Hippocampal formation (tissue), 2 donors: Measurements from ENCODE around the gene COPB2.
"Not testable (repeated sequence)": the region's sequence is repeated elsewhere in the genome, so short reads cannot be mapped to it uniquely, and the experiment has no call there.

Experiments used
- DNase-seq, 2 donors: peaks; one replicate each; lab custom pipeline; 2025; lab: John Stamatoyannopoulos, UW

Gene COPB2

GRCh38 chr3:139378587-139379241 is 10.7 kb downstream of the COPB2 start:
- no peak for DNase-seq

DNA sequence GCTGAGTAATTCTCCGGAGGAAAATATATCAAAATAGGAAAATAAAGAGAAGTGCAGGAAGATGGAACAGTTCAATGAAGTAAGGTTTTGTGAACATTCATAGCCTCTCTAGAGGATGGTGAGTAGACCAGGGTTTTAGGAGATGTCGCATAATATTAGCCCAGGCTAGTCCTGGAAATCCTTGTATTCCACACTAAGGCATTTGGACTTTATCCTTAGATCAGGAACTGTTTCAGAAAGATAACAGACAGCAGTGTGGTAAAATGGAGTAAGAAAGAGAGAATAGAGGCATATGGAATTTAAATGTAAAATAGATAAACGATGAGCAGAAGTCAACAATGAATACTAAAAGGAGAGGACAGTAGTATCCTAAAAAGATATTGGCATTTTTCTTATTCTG is 12.1 kb downstream of the COPB2 start:
- DNase-seq: no peak

- DNase-seq: no peak
Measured at GRCh38 chr3:139374099-139374498, 15.3 kb downstream of the COPB2 start.

DNA sequence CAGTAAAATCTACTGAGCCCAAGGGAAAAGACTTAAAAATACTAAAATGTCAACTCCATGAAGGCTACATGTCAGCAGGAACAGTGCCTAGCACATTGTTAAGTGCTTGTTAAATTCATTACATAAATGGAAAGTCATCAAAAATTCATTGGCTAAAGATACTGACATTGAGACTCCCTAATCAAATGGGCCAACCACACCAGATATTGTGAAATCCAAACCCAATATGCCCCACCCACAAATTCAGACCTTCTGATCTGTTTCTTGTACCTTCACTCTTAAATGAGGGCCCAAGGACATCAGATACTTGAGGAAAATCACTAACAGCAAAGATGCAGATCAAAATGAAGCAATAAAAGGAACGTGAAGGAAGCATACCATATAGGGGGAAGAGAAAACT is 24.9 kb downstream of the COPB2 start:
- DNase-seq: no peak

DNA sequence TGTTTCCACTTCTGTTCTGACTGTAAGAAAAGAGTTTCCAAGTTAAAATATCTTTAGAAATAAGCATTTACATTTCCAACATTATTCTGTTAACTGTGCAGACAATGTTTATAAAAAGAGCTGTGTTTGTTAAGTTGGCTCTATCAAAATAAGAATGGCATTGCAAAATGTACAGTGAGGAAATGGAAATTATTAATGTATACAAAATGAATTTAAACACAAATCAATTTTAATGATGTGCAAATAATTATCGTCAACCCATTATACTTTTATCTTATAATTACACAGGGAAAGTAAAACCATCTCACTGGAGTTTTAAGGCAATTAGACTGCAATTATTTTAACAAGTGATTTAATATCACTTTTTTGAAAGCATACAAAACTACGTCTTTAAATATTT is 28.2 kb downstream of the COPB2 start:
- DNase-seq: no peak

DNA sequence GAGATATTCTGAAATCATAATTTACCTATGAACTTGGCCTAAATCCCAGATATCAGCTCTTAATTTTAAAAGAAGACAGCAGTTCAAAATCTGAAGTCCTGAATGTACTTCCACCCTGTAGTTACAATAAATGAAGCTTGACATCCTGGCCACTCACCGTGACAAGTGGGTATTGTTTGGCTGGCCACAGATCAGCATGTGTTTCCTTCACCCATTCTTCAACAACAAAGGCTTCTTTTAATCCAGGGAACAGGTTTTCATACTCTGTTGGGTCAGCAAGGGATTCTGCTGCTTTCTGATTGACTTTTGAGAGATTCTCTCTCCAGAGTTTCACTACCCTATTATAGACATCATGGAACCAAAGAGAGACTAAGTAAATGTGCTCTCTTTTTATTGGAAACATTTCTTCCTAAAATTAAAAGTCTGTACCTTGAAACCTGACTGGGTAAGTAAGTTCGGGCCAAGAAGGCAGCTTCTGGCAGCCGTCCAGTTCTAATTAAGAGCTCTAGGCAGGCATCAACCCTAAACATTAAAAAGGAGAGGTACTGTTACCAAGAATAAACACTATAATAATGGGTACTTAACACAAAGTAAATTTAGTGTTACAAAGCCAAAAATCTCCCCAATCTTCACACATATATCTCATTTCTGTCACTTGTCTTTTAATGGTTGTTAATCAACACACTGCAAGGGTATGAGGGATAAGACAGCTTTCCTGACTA is 30.4 kb downstream of the COPB2 start:
- DNase-seq: no peak

DNA sequence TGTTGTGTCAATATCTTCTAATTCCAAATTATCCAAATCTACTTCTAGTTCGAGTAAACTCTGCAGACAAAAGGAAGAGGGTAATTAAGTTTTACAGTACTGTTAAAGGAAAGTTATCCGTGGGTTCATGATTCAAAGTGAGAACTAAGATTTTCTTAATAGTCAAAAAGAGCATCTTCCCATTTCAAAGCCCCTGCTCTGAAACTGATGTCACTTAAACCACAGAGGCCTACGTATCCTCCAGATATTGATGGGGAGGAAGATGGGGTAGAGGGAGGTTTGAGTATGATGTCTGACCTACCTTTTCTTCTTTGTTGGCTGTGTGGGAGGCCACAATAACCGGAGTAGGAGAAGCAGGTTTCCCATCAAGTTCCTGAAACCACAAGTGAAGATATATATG is 31.5 kb downstream of the COPB2 start:
- DNase-seq: no peak

- no peak for DNase-seq
Measured at GRCh38 chr3:139355891-139356290, 33.6 kb downstream of the COPB2 start.

DNA sequence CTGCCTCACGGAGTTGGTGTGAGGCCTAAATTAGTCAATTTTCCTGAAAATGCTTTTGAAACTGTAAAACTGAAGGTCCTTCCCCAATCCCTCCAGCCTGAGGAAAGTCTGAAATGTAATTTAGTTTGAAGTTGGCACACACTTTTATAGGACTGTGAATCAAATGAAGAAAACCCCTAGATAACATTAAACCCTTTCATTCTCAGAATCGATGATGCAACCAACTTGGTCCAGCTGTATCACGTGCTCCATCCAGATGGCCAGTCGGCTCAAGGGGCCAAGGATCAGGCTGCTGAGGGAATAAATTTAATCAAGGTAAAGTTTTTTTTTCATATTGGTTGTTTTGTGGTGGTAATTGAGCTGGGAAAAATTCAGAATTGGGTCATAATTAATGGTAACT is 34.0 kb downstream of the COPB2 start:
- peak in 1 of 2 donors; percentile 18 for DNase-seq

DNA sequence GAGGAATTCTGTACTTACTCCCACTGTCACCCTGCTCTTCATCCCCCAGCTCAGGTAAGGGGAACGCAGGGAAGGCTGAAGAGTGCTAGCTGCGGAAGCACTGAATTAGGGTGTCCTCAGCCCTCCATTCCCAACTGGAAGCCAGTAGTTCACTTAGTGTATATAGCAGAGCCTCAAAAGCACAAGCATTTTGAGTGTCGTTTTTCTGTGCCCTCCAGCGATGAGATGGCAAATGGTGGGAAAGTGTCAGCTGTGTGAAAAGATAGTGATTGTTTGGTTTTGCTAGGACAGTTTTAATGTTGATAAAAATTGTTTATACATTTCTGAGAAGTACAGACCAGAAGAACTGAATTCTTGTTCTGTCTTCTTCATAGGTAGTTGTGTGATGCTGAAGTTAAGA is 34.8 kb downstream of the COPB2 start:
- DNase-seq: no peak

DNA sequence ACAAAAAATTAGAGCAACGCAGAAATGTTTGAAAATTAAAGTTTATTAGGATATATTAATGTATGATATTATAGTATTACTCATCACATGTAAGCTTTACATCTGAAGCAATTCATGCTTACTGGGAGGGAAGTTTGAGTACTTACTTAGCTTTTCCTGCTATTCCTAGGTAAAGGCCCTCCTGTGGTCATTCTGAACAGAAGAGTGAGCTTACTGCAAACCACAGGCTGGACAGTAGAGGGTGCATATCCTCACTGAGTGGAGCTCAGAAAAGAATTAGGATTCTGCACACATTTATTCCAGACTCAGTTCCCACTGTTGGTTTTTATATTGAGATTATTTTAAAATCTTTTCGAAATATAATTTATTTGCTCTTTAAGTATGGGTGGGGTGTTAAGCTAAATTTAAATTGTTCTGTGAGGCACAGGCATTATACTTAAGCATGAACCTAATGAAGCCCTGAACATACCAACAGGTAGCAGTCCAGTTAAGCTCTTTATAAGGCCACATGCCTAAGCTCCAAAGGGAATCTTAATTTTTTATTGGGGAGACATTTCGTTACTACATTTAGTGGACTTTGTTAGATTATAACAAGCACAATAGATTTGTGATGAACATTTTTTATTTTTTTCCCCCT is 35.4 kb downstream of the COPB2 start:
- DNase-seq: peak in 1 of 2 donors; percentile 39

GRCh38 chr3:139346771-139347170 is 42.7 kb downstream of the COPB2 start:
- DNase-seq: no peak

- peak; percentile 77 to 91 for DNase-seq
Measured at GRCh38 chr3:139343895-139344856, 45.3 kb downstream of the COPB2 start, which contains the start of gene MRPS22. MRPS22 (plus strand) TSS chr3:139344020; CDS start chr3:139344027, 7 bp downstream.

- DNase-seq: no peak
Measured at GRCh38 chr3:139342054-139342453, 47.4 kb downstream of the COPB2 start.

- no peak for DNase-seq
Measured at GRCh38 chr3:139340784-139341183, 48.7 kb downstream of the COPB2 start.

DNA sequence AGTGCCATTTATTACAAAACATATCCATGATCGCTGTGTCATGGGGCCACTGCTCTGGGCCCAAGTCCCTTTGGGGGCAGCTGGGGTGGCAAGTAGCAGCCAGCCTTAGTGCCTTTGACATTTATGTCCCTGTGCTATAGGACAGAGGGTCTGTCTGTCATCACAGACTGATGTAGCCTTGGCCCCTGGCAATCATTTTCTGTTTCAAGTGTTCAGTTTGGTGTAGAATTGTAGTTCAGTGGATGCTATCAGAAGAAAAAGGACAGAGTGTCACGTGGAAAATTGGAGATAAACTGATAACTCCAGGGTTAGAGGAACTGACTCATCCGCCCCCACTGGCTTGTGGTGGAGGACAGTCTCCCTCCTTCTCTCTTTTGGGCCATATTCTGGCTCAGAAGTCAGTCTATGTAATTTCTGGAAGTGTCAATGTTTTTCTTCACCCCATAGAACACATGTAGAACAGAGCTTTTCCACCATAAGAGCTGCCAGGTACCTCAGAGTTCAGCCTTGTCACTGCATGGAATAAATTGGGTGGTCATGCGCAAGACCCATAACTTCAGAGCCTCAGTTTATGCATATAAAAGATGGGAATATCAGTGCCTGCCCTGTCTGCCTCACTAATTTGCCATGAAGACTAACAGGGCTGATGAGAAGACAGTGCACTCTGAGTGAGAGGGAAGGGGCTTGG is 50.1 kb downstream of the COPB2 start:
- no peak for DNase-seq

DNA sequence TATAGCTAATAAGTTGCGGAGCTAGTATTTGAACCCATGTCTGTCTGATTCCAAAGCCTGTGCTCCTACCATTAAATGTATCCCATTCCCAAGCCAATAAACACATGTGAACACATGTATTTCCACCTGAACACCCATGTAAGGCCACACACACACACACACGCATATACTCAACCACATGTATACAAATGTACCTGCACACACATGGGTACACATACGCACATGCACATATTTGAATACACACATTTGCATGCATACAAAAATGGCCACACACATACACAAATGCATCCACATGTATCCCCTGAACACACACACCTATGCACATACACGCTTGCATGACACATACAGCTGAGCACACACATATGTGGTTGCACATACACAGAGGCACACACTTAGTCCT is 51.0 kb downstream of the COPB2 start:
- DNase-seq: no peak

DNA sequence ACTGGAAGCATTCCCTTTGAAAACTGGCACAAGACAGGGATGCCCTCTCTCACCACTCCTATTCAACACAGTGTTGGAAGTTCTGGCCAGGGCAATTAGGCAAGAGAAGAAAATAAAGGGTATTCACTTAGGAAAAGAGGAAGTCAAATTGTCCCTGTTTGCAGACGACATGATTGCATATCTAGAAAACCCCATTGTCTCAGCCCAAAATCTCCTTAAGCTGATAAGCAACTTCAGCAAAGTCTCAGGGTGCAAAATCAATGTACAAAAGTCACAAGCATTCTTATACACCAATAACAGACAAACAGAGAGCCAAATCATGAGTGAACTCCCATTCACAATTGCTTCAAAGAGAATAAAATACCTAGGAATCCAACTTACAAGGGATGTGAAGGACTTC is 54.8 kb downstream of the COPB2 start:
- DNase-seq: not testable (repeated sequence)

- no peak for DNase-seq
Measured at GRCh38 chr3:139332092-139332491, 57.4 kb downstream of the COPB2 start.

DNA sequence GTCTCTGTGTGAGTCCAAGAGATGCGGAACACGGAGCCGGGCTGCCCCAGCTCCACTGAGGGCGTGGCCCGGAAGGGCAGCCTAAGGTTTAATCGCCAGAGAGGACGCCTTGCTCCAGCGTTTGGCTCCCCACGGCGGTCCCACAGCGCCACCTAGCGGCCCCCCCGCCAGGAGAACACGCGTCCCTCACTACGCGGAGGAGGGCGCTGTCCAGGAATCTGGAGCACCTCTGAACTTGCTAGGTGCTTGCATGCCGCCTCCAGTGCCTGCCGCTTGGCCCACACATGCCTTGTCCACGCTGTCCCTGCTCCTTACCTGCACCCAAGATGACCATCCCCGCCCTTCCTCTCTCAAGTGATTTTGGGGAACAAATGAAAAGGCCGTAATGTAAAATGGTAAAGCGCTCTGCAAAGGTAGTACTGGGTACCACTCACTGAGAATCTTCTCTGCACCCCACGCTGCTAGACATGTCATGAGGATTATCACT is 60.0 kb downstream of the COPB2 start:
- peak; percentile 36 to 75 for DNase-seq

DNA sequence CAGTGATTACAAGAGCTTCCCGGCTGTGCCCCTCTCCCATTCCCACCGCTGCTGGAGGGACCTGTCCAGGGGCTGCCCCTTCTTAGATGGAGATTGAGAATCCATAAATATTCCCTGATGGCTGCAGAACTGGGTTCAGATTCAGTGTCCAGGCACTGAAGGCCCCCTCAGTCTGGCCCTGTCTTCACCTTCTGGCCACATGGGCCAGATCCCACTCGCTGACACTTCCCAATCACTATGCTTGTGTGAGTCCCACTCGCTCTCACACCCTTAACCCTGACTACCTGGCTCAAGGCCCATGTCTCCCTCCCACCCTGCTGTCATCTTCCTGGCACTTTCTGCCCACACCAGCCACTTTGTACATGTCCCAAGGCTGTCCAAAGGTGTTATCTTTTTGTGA is 61.1 kb downstream of the COPB2 start:
- no peak for DNase-seq
